GM18499 (cell line): ENCODE results near the gene GPR17.

ENCODE experiments used
- ATAC-seq: cut with Tn5 transposase; IDR thresholded peaks from one replicate; pipeline ENCODE4 v1.9.1; 2021; ENCODE audit warnings: moderate number of reproducible peaks; ENCODE audit not compliant: insufficient read depth, unreplicated experiment

Gene GPR17

GRCh38 chr2:127664065-127664894, 18.3 kb downstream of the GPR17 start:
- ATAC-seq = no peak

GRCh38 chr2:127664895-127665225, 18.9 kb downstream of the GPR17 start:
- no peak for ATAC-seq

DNA sequence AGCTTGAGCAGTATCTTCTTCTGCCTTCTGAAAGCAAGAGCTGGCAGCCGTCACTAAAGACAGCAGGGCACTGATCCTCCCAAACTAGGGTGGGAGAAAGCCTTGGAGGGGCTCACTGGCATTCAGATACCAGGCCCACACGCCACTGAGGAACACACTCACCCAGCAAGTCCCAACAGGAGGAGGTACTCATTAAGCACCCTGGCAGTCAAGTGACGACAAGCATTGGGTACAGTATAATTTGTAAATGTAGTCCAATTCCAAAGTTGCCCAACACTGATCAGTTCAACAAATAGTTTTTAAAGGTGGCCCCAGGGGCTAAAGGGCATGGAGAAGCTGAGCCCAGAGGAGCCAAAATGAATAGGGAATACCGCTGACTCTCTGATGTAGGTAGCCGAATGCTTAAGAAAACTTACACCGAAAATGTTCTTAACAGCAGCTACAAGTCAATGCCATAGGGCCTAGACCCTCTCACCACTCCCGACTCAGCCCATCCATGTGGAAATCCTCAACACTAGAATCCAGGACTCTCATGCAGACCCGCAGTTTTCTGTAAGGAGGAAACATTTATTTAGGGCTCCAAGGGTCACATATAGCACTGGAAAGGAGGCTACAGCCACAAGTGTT, 19.4 kb downstream of the GPR17 start:
- ATAC-seq = no peak

- no peak for ATAC-seq
Observed at GRCh38 chr2:127669056-127669455, 23.1 kb downstream of the GPR17 start.

GRCh38 chr2:127670055-127670956, 24.4 kb downstream of the GPR17 start:
- no peak for ATAC-seq

DNA sequence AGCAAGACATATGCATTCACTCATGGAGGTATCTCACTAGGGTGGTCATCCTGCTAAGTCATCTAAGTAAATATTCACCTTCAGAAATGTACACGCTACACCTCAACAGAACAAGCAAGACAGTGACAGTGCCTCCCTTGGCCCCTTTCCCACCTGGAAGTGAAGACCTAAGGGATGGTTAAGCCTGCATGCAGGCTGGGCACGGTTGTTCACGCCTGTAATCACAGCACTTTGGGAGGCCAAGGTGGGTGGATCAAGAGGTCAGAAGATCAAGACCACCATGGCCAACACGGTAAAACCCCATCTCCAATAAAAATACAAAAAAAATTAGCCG, 25.0 kb downstream of the GPR17 start:
- ATAC-seq = no peak

- no peak for ATAC-seq
Observed at GRCh38 chr2:127671557-127672302, 25.8 kb downstream of the GPR17 start.

GRCh38 chr2:127672341-127673224, 26.6 kb downstream of the GPR17 start:
- no peak for ATAC-seq

DNA sequence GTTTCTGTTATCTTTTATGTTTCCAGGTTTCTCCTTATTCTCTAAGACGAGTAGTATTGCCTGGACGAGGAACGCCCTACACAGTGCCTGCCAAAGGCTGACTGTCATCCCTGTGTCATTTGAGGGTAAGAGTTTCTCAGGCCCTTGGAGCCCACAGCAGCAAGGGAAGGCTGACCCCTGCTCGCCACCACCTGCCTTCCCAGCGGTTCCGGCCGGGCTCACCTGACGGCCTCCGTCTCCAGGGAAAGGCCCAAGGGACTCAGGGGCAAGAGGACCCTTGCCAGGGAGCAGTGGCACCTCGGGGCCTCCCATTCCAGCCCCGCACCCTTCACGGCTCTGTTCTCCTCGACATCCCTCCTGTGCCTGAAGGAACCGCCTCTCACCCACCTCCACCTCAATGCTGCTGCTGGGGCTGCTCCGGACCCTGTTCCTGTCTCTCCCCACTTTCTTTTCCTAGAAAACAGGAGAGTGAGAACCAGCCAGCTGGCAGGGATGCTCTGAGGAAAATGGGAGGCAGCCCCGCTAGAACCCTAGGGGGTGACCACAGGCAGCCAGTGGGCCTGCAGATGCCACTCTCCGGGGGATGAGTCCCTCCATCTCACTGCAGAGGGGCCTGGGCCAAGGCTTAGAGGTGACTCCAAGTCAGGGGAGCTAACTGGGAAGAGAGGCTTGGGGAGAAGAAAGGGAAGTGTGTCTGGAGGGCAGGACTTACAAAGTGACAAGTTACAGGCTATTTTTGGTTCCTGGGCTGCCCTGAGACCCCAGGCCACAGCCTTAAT, 27.5 kb downstream of the GPR17 start:
- ATAC-seq = no peak

DNA sequence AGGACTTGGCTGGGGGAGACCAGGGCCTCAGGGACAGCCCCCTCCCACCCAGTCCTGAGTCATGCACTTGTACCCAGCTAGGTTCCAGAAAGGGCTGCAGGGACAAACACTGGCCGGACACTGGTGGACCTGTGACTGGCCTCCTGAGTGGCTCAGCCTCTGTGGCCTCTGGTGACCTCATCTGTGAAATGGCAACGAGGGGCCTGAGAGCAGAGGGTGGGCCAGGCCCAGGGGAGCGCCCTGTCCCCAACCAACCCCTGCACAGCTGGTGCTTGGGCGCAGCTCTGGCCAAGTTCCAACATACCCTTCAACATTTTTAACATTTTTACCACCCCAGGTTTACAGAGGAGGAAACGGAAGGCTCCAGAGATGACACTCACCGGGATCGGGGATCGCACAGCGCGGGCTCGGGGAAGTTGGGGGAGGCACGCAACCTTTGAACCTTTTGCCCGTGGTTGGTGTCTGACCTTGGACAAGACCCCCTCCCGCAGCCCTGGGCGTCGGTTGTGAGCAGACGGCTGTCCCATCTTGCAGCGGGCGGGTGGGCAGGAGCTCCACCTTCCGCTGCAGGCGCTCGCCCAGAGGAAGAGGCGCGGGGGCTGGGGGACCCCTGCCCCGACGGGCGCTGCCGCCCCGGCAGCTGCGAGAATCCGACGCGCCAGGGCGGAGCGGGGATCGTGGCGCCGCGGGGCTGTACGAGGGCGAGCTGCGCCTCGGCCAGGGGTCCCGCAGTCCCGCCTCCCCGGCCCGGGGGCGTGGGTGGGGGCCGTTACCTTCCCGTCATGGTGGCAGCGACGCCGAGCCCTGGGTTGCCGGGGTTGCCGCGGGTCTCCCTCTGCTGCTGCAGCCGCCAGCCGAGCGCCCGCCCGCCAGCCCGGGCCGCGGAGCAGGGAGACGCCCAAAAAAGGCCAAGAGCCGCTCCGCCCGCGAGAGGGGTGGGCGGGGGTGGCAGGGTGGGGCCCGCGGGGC, 28.6 kb downstream of the GPR17 start:
- ATAC-seq = no peak

GRCh38 chr2:127675331-127676261, 29.6 kb downstream of the GPR17 start, which contains the start of gene LIMS2:
TSS of gene LIMS2 (minus strand) at chr2:127675530. CDS start at chr2:127675024, 506 bp downstream.
- ATAC-seq = no peak

DNA sequence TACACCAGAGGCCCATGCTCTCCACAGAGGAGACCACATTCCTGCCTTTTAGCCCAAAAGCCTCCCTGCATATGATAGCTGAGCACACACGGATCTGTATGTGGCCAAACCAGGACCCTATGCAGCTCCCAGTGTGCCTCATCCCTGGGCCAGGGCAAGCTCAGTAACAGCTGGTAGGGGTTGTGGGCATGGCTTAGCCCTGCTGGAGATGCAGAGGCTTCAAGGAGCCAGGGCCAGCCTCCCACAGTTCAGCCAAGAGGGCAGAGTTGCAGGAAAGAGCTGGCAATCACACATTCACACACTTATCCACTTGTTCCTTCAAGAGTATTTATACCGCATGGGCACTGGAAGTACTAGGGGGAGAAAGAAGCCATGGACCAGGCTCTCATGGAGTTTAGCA, 31.0 kb downstream of the GPR17 start:
- ATAC-seq = no peak

DNA sequence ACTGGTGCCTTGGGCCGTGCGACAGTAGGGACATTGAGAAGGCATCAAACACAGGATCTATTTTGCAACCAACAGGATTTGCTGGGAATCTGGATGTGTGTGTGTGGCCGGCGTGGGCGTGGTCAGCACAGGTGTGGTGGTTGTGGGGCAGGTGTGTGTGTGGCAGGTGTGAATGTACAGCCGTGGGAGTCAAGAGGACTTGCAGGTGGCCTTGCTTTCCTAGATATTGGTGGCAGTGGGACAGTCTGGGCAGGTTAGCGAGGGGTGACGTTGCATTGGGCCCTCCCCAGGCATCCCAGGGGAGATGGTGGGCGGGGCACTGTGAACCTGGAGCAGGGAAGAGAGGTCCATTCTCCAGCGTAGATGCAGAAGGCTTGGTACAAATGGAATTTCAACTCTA, 32.6 kb downstream of the GPR17 start:
- ATAC-seq = no peak

GRCh38 chr2:127678991-127679390, 33.0 kb downstream of the GPR17 start:
- ATAC-seq = no peak

DNA sequence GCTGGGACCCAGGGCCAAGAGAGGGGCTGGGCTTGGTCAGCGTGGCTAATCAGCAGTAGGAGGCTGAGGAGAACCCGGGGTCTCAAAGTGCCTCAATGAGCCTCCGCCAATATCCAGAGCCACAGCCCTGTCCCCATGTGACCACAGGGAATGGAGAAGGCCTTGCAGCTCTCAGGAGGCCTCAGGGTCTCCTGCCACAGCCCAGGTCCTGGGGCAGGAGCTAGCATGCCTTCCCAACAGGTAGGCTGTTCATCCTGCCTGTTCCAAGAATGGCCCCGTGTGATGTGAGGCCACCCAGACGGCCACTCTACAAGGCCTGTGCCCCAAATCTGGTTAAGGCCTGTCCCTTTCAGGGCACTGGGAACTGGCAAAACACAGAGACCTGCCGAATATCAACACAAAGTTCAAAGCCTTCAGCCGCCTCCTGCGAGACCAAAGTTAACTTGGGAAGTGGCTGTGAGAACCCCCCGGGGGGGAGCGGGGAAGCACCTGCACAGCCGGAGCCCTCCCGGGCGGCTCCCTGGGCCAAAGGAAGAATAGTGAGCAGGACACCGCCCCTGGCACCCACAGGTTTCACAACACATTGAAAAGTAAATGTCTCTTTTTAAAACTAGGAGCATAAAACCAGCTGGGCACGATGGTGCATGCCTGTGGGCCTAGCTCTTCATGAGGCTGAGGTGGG, 33.9 kb downstream of the GPR17 start:
- ATAC-seq = no peak

- ATAC-seq = no peak
Observed at GRCh38 chr2:127680706-127681287, 34.8 kb downstream of the GPR17 start.
